Nucleus accumbens (tissue), 56 donors: ENCODE measurements around the gene FSIP2.
"Not testable (repeated sequence)": the region's sequence is repeated elsewhere in the genome, so short reads cannot be mapped to it uniquely, and the experiment has no call there.

ENCODE experiments used
- DNase-seq, 56 donors: peaks; one replicate each; lab custom pipeline; 2025; lab: John Stamatoyannopoulos, UW

The FSIP2 gene

DNA sequence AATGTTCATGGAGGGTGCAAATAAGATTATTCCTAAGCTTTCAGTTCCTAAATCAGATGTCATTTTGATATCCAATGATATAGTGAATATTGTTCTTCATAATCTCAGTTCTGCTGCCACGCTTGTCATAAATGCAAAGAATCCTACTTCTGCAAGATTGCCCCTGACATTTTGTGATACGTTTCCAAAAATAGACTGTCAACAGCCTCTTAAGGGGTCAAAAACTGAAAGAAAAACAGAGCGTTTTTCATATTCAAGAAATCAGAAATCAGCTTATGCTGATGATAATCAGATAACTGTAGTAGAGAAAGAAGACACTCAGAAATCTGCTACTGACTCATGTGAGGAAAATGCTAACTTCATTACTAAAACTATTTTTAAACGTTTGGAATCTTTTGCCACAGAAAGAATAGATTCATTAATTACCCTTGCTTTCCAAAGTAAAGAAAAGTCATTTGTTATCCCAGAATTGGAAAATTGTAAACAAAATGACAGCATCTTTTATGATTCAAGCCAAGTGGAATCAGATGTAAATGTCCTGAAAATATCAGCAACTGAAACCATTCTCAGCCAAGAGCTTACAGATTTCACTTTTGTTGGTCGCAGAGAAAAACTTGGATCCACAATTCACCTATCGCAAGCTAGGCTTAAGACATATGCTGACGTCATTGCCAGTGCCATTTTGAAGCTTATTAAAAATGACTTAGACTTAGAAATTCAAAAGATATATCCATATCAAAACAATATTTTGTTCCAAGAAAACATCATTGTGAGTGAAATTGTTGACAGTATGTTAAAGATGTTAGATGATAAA lies 55.1 kb downstream of the FSIP2 start:
- DNase-seq = no peak

DNA sequence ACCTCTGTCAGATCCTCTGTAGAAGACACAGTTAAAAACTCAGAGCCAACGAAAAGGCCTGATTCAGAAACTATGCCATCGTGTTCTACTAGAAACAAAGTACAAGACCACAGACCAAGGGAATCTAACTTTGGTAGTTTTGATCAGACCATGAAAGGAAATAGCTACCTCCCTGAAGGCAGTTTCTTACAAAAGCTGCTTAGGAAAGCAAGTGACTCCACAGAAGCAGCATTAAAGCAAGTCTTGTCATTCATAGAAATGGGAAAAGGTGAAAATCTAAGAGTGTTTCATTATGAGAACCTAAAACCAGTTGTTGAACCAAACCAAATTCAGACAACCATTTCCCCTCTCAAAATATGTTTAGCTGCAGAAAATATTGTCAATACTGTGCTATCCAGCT lies 58.2 kb downstream of the FSIP2 start:
- DNase-seq = no peak

DNA sequence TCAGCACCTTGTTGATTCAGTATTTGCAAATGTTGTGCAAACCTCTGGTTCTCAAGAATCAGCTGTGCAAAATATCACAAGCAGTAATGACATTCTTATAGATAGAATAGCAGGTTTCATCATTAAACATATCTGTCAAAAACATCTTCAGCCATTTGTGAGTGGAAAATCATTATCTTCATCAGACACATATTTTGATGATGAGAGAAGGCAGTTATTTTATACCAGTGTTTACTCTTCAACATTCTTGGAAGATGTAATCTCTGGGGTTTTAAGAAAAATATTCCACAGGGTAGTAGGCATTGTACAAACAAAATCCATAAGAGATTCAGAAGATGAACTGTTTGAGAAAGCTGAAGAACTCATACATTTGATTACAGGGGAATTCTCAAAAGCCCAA lies 64.3 kb downstream of the FSIP2 start:
- DNase-seq = no peak

DNA sequence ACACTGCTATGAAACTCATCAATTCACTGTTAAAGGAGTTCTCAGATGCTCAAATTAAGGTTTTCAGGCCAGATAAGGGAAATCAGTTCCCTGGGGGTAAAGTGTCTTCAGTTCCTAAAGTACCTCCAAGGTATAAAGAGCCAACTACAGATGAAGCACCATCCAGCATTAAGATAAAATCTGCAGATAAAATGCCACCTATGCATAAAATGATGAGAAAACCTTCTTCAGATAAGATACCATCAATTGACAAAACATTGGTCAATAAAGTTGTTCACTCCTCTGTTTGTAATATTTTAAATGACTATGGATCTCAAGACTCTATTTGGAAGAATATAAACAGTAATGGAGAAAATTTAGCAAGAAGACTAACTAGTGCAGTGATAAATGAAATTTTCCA lies 68.2 kb downstream of the FSIP2 start:
- no peak for DNase-seq

DNA sequence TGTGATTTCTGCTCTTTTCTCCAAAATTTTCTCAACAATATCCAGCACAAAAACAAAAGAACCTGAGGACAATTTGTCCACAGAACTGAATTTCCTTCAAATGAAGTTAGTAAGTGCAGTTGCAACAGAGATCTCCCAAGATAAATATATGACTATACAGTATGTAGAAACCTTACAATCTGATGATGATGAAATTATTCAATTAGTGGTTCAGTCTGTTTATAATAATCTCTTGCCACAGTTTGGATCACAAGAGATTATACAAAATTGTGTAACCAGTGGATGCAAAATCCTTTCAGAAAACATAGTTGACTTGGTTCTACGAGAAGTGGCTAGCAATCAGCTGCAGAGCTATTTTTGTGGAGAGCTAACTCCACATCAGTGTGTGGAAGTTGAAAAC lies 68.7 kb downstream of the FSIP2 start:
- no peak for DNase-seq

DNA sequence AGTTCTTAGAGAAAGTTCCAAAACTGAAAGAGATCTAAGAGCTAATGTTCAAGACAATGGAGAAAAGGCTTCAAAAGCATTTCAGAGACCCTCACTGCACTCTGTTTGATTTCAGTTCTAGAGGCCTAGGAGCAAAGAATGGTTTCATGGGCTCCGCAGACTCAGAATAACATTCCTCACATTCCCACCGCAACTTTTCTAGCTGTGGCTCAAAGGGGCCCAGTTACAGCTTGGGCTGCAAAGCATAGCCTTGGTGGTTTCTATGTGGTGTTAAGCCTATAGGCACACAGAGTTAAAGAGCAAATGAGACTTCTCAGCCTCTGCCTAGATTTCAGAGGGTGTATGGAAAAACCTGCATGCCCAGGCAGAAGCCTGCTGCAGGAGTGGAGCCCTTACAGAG lies 73.0 kb downstream of the FSIP2 start:
- no peak for DNase-seq

DNA sequence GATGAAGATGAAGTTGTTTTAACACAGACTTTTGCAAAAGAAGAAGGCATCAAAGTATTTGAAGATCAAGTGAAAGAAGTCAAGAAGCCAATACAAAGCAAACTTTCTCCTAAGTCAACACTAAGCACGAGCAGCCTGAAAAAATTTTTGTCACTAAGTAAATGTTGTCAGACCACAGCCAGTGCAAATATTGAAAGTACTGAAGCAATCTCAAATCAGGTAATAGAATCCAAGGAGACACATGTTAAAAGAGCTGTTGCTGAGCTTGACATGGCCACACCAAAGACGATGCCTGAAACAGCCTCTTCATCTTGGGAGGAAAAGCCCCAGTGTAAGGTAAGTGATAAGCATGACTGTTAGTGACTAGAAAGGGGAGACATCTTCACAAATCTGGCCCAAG lies 75.1 kb downstream of the FSIP2 start:
- no peak for DNase-seq

DNA sequence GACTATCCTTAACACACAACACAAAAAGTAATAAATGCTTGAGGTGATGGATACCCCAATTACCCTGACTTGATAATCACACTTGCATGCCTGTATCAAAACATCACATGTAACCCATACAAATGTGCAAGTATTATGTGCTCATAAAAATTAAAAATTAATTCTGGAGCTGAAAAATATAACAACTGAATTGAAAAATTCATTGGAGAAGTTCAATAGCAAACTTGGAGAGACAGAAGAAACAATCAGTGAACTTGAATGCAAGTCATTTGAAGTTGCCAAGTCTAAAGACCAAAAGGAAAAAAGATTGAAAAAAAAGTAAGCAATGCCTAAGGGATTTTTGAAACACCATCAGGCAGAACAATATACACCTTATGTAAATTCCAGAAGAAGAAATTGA lies 79.4 kb downstream of the FSIP2 start:
- no peak for DNase-seq

DNA sequence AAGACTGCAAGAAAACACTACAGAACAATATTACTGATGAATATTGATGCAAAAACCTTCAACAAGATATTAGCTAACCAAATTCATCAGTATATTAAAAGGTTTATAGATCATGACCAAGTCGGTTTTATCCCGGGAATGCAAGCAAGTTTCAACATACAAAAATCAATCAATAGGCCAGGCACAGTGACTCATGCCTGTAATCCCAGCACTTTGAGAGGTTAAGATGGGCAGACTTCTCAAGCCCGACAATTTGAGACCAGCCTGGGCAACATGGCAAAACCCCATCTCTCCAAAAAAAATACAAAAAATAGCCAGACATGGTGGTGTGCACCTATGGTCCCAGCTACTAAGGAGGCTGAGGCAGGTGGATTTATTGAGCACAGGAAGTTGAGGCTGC lies 82.9 kb downstream of the FSIP2 start:
- no peak for DNase-seq

DNA sequence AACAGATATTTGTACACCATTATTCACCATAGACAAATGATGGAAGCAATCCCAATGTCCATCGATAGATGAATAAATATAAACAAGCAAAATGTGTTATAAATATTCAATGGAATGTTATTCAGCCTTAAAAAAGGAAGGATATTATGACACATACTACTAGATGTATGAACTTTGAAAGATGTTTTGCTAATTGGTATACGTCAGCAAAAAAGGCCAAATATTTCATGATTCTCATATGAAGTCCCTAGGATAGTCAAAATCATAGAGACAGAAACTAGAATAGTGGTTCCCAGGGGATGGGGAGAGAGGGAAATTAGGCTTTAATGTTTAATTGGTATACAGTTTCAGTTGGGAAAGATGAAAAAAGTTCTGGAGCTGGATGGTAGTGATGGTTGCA lies 85.2 kb downstream of the FSIP2 start:
- no peak for DNase-seq

DNA sequence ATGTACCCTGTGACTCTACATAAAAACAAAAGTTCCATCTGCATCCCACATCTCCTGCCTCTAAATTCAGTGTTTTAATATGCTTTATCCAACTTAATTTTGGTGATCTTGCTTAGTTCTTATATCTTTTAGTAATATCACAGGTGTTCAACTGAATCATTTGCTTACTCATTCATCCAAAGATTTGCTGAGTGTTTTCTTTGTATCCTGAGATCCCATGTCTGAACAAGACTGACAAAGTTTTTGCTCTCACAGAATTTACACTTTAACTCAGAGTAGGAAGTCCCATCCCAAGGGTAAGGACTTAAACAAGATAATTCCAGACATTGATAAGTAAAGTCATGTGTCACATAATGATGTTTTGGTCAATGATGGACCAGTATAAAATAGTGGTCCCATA lies 87.0 kb downstream of the FSIP2 start:
- no peak for DNase-seq

DNA sequence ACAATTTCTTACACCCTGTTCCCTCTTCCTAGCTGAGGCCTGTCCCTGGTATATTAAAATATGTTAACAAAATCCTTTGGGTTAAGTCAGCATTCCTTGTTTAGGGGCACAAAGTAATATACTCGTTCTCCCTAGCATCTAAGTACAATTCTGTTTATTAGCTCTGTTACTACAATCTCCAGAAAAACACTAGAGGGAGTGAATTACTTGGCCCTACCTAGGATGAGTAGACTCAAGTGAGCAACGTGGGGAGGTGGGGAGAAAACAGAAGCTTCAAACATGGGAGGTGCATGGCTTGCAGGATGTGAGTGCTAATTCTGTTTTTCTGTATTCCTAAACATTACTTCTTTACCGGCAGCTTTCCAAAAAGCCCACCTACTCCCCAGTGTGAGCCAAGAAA lies 89.7 kb downstream of the FSIP2 start:
- DNase-seq = no peak

DNA sequence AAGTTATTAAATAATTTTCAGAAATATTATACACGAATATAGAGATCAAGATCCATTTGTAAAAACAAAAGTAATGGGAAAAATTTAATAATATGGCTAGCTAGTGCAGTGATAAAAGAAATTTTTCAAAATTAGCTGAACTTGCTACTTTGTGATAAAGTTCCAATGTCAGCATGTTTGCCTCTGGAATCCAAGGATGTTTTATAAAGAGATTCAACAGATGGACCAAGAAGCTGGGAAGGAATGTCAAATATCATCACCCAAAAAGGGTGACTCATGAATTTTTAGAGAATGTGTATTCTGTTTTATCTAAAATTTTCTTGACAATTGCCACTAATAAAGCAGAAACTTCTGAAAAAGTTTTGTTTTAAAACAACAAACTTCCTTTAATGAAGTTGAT lies 95.3 kb downstream of the FSIP2 start:
- DNase-seq = no peak

DNA sequence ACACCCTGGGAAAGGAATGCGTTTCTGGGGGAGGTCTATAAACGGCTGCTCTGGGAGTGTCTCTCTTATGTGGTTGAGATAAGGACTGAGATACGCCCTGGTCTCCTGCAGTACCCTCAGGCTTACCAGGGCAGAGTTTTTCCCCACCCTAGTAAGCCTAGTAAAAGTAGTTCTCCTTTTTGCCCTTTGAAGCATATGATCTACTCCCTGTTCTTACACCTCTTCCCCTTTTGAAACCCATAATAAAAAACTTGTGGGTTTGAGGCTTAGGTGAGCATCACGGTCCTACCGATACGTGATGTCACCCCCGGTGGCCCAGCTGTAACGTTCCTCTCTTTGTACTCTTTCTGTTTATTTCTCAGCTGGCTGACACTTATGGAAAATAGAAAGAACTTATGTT lies 97.4 kb downstream of the FSIP2 start:
- no peak for DNase-seq

DNA sequence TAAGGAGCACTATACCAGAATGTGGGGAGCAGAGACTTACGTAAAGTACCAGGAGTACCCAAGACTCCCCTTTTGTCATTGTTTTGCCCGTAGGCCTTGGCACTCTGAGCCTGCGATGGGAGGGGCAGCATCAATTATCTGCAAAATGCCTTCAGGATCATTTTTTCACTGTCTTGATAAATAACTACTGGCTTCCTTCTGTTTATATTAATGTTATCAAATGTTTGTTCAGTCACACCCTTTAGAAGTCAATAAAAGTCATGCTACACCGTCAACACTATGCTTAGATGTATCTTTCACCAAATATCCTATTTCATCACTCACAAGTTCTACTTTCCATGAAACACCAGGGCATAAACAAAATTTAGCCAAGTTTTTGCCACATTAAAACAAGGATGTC lies 116.3 kb downstream of the FSIP2 start:
- no peak for DNase-seq

DNA sequence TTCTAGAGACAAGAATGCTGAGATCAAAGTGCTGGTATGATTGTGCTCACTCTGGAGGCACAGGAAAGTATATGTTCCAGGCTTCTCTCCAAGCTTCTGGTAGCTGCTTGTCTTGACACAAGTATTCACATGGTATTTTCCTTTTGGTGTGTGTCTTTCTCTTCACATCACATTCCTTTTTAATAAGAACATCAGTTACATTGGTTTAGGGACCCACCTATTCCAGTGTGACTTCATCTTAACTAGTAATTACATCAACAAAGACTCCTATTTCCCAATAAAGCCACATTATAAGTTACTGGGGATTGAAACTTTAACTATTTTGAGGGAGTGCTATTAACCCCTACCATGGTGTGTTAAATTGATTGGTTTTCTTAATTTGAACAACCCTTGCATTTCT lies 119.1 kb downstream of the FSIP2 start:
- no peak for DNase-seq

DNA sequence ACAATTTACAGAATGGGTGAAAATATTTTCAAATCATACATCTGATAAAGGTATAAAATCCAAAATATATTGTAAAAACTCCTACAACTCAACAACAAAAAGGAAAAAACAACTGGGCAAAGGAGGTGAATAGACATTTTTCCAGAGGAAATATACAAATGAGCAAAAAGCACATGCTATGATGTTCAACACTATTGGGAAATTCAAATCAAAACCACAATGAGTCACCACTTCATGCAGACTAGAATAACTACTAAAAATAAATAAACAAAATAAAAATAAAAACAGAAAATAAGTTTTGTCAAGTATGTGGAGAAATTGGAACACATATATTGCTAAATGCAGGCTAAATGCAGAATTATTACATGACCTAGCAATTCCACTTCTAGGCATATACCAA lies 120.9 kb downstream of the FSIP2 start:
- DNase-seq = no peak

DNA sequence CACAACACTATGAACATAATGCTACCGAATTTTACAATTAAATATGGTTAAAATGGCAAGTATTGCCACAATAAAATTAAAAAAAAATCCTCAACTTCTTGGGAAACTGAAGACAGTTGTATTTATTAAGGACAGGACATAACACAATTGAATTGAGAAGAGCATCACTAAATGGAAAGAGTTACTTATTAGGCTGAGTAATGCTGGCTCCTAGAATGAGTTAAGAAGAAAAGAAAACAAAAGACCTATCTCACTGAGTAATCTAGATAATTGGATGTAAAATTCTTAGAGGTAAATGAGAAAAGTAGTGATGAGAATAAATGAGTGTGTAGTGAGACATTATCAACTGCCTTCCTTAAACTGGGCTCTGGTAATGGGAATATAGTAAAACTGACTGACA lies 121.7 kb downstream of the FSIP2 start:
- DNase-seq = no peak

DNA sequence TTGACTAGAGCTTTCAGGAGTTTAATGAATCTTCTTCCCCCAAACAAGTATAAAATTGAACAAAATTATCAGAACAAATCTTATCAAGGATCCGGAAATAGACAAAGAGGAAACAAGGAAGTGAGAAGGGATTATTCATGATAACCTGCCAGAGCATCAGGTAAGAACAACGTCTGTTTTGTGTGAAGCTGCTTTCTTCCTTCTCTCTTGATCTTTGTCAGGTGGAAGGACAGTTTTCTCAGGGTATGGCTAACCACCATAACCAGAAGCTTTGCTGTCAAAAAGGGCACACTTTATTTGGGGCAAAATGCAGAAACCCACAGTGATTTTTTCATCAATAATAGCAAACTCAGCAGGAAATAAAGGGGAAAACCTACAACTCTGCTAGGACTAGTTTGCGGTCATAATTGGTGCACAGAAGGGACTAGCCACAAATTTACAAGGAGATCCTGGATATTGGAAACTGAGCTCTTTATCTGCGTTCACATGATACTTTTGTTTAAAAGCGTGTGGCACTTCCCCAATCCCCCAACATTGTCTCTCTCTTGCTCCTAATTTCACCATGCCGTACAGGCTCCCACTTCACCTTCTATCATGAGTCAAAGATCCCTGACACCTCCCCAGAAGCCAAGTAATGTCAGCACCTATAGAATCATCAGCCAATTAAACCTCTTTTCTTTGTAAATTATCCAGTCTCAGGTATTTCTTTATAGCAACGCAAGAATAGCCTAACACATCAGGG lies 124.2 kb downstream of the FSIP2 start:
- DNase-seq = no peak

DNA sequence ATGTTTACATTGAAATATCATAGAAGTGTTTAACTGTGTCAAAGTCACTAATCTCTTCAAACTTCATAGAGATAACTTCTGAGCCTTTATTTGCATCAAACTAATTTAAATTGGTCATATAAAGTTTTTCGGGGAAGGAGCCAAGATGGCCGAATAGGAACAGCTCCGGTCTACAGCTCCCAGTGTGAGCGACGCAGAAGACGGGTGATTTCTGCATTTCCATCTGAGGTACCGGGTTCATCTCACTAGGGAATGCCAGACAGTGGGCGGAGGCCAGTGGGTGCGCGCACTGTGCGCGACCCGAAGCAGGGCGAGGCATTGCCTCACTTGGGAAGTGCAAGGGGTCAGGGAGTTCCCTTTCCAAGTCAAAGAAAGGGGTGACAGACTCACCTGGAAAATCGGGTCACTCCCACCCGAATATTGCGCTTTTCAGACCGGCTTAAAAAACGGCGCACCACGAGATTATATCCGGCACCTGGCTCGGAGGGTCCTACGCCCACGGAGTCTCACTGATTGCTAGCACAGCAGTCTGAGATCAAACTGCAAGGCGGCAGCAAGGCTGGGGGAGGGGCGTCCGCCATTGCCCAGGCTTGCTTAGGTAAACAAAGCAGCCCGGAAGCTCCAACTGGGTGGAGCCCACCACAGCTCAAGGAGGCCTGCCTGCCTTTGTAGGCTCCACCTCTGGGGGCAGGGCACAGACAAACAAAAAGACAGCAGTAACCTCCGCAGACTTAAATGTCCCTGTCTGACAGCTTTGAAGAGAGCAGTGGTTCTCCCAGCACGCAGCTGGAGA lies 126.1 kb downstream of the FSIP2 start:
- DNase-seq = not testable (repeated sequence)

DNA sequence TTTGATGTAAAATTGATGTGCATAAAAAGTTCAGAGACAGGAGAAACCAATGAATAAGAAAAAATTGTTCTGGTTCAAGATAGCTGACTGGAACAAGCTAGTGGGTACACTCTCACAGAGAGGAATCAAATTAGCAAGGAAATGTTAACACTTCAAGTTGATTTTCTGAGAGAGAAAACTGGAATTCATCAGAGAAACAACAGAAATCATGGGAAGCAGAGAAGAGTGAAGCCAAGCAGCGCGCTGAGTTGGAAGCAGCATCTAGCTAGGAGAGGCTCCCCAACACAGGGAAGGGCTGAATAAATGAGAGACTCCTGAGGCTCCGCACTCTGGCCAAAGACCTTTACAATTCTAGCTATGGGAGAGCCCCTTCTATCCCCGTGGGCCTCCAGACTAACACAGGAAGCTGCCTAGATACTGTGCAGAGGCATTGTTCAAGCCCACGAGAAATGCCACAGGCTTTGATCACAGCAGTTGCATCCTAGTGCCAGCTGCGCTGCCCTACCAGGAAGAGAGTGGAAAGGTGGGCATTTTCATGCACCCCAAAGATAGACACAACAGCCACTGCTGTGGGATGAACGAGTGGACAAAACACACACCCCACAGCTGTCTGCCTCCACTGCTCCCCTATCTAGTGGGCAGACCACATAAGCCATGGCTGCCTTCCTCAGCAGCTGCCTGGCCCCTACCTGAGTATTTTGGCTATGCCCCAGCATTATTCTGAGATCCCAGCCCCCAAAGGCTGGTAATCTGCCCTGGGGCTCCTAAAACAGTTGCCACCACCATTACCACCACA lies 136.7 kb downstream of the FSIP2 start:
- DNase-seq = no peak
